ENCODE results near the gene ZNF592. TPM values are rescaled to one million over a fixed set of nuclear protein-coding genes. Genes with fewer than 3 reads are reported as not detected.
"Not testable (repeated sequence)": the region's sequence is repeated elsewhere in the genome, so short reads cannot be mapped to it uniquely, and the experiment has no call there.

The ZNF592 gene
- polyA plus RNA-seq, 1 donor: 24.3 TPM

GRCh38 chr15:84721371-84721770, 27.0 kb upstream of the ZNF592 start:
- Histone ChIP-seq H3K9me3 (ENCODE audit: control insufficient read depth, low read depth, low read length) (no peaks in the 10 kb centered on the region), H3K36me3 (ENCODE audit: control insufficient read depth, insufficient read depth, low read length) (no peaks in the 10 kb centered on the region), H3K27me3 (ENCODE audit: control insufficient read depth, insufficient read depth, low read length) (no peaks in the 10 kb centered on the region), H3K4me1 (ENCODE audit: control insufficient read depth, insufficient read depth, low read length) (no peaks in the 10 kb centered on the region), H3K4me3 (ENCODE audit: low read length) (no peak overlapping the region), H3K27ac (ENCODE audit: low read length) (no peak overlapping the region)
- WGBS (ENCODE audit: insufficient coverage, low lambda C conversion rate): no CpG with 5 or more reads among the region's 2 CpGs
- no peak for DNase-seq

DNA sequence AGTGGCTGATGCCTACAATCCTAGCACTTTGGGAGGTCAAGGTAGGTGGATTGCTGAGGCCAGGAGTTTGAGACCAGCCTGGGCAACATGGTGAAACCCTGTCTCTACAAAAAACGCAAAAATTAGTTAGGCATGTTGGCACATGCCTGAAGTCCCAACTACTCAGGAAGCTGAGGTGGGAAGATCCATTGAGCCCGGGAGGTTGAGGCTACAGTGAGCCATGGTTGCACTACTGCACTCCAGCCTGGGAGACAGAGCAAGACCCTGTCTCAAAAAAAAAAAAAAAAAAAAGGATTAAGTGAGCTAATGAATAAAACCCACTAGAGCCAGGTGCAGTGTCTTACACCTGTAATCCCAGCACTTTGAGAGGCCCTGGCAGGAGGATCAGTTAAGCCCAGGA, 25.8 kb upstream of the ZNF592 start:
- Histone ChIP-seq H3K4me3 (ENCODE audit: low read length) (no peak overlapping the region), H3K4me1 (ENCODE audit: control insufficient read depth, insufficient read depth, low read length) (no peaks in the 10 kb centered on the region), H3K36me3 (ENCODE audit: control insufficient read depth, insufficient read depth, low read length) (no peaks in the 10 kb centered on the region), H3K9me3 (ENCODE audit: control insufficient read depth, low read depth, low read length) (no peaks in the 10 kb centered on the region), H3K27me3 (ENCODE audit: control insufficient read depth, insufficient read depth, low read length) (no peaks in the 10 kb centered on the region), H3K27ac (ENCODE audit: low read length) (no peak overlapping the region)
- WGBS (ENCODE audit: insufficient coverage, low lambda C conversion rate): no CpG with 5 or more reads among the region's 2 CpGs
- DNase-seq: no peak

GRCh38 chr15:84725001-84725491, 23.3 kb upstream of the ZNF592 start:
- no peaks in the 10 kb centered on the region for H3K9me3 ChIP-seq (ENCODE audit: control insufficient read depth, low read depth, low read length)
- no peaks in the 10 kb centered on the region for H3K27me3 ChIP-seq (ENCODE audit: control insufficient read depth, insufficient read depth, low read length)
- no peak overlapping the region for H3K27ac ChIP-seq (ENCODE audit: low read length)
- H3K36me3 ChIP-seq (ENCODE audit: control insufficient read depth, insufficient read depth, low read length): no peaks in the 10 kb centered on the region
- no peak overlapping the region for H3K4me3 ChIP-seq (ENCODE audit: low read length)
- no CpG with 5 or more reads among the region's 1 CpG for WGBS (ENCODE audit: insufficient coverage, low lambda C conversion rate)
- H3K4me1 ChIP-seq (ENCODE audit: control insufficient read depth, insufficient read depth, low read length): no peaks in the 10 kb centered on the region
- no peak for DNase-seq

GRCh38 chr15:84727429-84727828, 21.0 kb upstream of the ZNF592 start:
- no peaks in the 10 kb centered on the region for H3K36me3 ChIP-seq (ENCODE audit: control insufficient read depth, insufficient read depth, low read length)
- no peaks in the 10 kb centered on the region for H3K27me3 ChIP-seq (ENCODE audit: control insufficient read depth, insufficient read depth, low read length)
- H3K9me3 ChIP-seq (ENCODE audit: control insufficient read depth, low read depth, low read length): no peaks in the 10 kb centered on the region
- no peak overlapping the region for H3K4me3 ChIP-seq (ENCODE audit: low read length)
- H3K4me1 ChIP-seq (ENCODE audit: control insufficient read depth, insufficient read depth, low read length): no peaks in the 10 kb centered on the region
- whole genome bisulfite sequencing (ENCODE audit: insufficient coverage, low lambda C conversion rate): no CpG with 5 or more reads among the region's 6 CpGs
- no peak overlapping the region for H3K27ac ChIP-seq (ENCODE audit: low read length)
- no peak for DNase-seq

GRCh38 chr15:84731774-84732173, 16.6 kb upstream of the ZNF592 start:
- Histone ChIP-seq H3K4me3 (ENCODE audit: low read length) (no peak overlapping the region), H3K9me3 (ENCODE audit: control insufficient read depth, low read depth, low read length) (no peaks in the 10 kb centered on the region), H3K27ac (ENCODE audit: low read length) (no peak overlapping the region), H3K36me3 (ENCODE audit: control insufficient read depth, insufficient read depth, low read length) (no peaks in the 10 kb centered on the region), H3K27me3 (ENCODE audit: control insufficient read depth, insufficient read depth, low read length) (no peaks in the 10 kb centered on the region), H3K4me1 (ENCODE audit: control insufficient read depth, insufficient read depth, low read length) (peaks cover 17% of the 10 kb centered on the region)
- DNase-seq: no peak

DNA sequence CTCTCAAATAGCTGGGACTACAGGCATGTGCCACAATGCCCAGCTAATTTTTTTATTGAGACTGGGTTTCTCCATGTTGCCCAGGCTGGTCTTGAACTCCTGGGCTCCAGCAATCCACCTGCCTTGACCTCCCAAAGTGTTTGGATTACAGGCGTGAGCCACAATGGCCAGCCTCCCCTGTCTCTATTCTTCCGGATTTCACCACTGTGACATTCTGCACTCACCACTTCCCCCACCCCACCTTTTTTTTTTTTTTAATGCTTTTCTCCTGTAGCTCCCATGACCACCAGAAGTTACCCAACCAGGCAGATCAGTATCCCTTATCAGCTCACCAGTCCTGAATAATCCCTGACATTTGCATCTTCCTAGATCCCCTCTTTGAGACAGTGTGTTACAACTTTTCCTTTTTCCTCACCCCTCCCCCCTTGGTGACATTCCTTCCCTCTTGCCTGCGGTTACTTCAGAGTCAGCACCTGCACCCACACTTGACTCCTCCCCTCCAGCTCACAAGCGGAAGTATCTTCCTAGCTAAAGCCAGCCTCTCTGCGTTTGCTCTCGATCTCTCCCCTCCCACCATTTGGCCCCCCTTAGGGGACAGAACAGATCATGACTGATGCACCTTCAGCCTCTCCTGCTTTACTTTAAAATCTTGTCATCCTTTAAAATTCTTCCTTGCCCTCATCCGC, 13.5 kb upstream of the ZNF592 start:
- H3K4me3 ChIP-seq (ENCODE audit: low read length): peak overlapping the region; percentile 23
- H3K4me1 ChIP-seq (ENCODE audit: control insufficient read depth, insufficient read depth, low read length): peaks cover 17% of the 10 kb centered on the region
- H3K9me3 ChIP-seq (ENCODE audit: control insufficient read depth, low read depth, low read length): no peaks in the 10 kb centered on the region
- peak overlapping the region; percentile 71 for H3K27ac ChIP-seq (ENCODE audit: low read length)
- H3K27me3 ChIP-seq (ENCODE audit: control insufficient read depth, insufficient read depth, low read length): no peaks in the 10 kb centered on the region
- no peaks in the 10 kb centered on the region for H3K36me3 ChIP-seq (ENCODE audit: control insufficient read depth, insufficient read depth, low read length)
- DNase-seq: peak; percentile 92 to 95
- 6% methylated on average over 3 of the region's 7 CpGs for WGBS (ENCODE audit: insufficient coverage, low lambda C conversion rate)

GRCh38 chr15:84735480-84736061, 12.8 kb upstream of the ZNF592 start:
- H3K27me3 ChIP-seq (ENCODE audit: control insufficient read depth, insufficient read depth, low read length); H3K9me3 ChIP-seq (ENCODE audit: control insufficient read depth, low read depth, low read length); H3K36me3 ChIP-seq (ENCODE audit: control insufficient read depth, insufficient read depth, low read length): not testable (repeated sequence)
- Histone ChIP-seq H3K27ac (ENCODE audit: low read length) (peak overlapping the region; percentile 71), H3K4me1 (ENCODE audit: control insufficient read depth, insufficient read depth, low read length) (peaks cover 23% of the 10 kb centered on the region), H3K4me3 (ENCODE audit: low read length) (peak overlapping the region; percentile 23)
- 33% methylated on average over 1 of the region's 9 CpGs for WGBS (ENCODE audit: insufficient coverage, low lambda C conversion rate)
- DNase-seq: peak in 1 of 2 donors; percentile 26

DNA sequence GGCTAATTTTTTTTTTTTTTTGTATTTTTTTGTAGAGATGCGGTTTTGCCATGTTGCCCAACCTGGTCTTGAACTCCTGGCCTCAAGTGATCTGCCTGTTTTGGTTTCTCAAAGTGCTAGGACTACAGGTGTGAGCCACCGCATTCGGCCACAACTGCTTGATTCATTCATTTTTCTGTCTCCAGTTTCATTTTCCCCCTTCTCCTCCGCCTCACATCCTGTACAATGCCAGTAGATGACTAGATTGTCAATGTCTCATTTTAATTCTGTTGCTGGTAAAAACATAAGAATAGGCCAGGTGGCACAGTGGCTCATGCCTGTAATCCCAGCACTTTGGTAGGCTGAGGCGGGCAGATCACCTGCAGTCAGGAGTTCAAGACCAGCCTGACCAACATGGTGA, 12.0 kb upstream of the ZNF592 start:
- peaks cover 29% of the 10 kb centered on the region for H3K4me1 ChIP-seq (ENCODE audit: control insufficient read depth, insufficient read depth, low read length)
- no peaks in the 10 kb centered on the region for H3K27me3 ChIP-seq (ENCODE audit: control insufficient read depth, insufficient read depth, low read length)
- WGBS (ENCODE audit: insufficient coverage, low lambda C conversion rate): 100% methylated on average over 1 of the region's 5 CpGs
- H3K9me3 ChIP-seq (ENCODE audit: control insufficient read depth, low read depth, low read length): no peaks in the 10 kb centered on the region
- no peak overlapping the region for H3K4me3 ChIP-seq (ENCODE audit: low read length)
- H3K36me3 ChIP-seq (ENCODE audit: control insufficient read depth, insufficient read depth, low read length): no peaks in the 10 kb centered on the region
- H3K27ac ChIP-seq (ENCODE audit: low read length): no peak overlapping the region
- no peak for DNase-seq

DNA sequence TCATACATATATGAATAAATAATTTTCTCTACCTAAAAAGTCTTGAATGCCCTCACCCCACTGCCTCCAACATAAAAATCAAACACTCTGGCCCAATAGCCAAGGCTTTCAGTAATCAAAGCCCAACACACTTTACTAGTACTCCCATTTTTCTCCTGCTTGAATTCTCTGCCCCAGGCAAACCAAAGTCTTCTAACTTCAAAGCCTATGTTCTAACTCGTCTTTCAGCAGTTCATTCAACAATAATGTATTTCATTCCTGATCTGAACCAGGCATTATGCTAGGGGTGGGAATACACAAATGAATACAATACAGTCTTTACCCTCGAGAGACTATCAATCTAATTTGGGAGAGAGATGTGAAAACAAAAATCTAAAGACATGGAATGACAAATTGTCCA, 11.4 kb upstream of the ZNF592 start:
- WGBS (ENCODE audit: insufficient coverage, low lambda C conversion rate): 86% methylated on average over 1 of the region's 2 CpGs
- H3K4me1 ChIP-seq (ENCODE audit: control insufficient read depth, insufficient read depth, low read length): peaks cover 32% of the 10 kb centered on the region
- no peaks in the 10 kb centered on the region for H3K27me3 ChIP-seq (ENCODE audit: control insufficient read depth, insufficient read depth, low read length)
- no peak overlapping the region for H3K27ac ChIP-seq (ENCODE audit: low read length)
- H3K9me3 ChIP-seq (ENCODE audit: control insufficient read depth, low read depth, low read length): no peaks in the 10 kb centered on the region
- H3K36me3 ChIP-seq (ENCODE audit: control insufficient read depth, insufficient read depth, low read length): no peaks in the 10 kb centered on the region
- H3K4me3 ChIP-seq (ENCODE audit: low read length): no peak overlapping the region
- no peak for DNase-seq

GRCh38 chr15:84740691-84741090, 7.7 kb upstream of the ZNF592 start:
- H3K27me3 ChIP-seq (ENCODE audit: control insufficient read depth, insufficient read depth, low read length): no peaks in the 10 kb centered on the region
- no peak for DNase-seq
- no peaks in the 10 kb centered on the region for H3K9me3 ChIP-seq (ENCODE audit: control insufficient read depth, low read depth, low read length)
- no peak overlapping the region for H3K4me3 ChIP-seq (ENCODE audit: low read length)
- H3K27ac ChIP-seq (ENCODE audit: low read length): peak overlapping the region; percentile 81
- WGBS (ENCODE audit: insufficient coverage, low lambda C conversion rate): no CpG with 5 or more reads among the region's 4 CpGs
- no peaks in the 10 kb centered on the region for H3K36me3 ChIP-seq (ENCODE audit: control insufficient read depth, insufficient read depth, low read length)
- peaks cover 15% of the 10 kb centered on the region for H3K4me1 ChIP-seq (ENCODE audit: control insufficient read depth, insufficient read depth, low read length)

DNA sequence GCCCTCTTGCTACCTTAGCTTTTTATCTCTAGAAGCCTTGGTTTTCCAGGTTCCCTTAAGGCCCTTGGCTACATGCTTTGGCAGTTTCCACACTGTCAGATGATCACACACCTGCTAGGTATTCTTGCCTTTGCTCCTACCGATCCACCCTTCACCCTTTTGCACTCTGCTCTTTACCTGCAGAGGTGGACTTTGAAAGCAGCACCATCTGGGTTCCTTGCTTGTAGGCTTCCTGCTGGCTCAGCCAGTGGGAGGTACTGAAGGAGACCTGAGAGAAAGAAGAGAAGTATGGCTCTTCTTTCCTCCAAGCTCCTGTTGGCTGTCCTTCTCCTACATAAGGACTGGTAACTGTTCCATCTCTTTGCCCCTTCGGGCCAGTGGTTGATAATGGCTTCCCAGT, 7.3 kb upstream of the ZNF592 start:
- Histone ChIP-seq H3K4me1 (ENCODE audit: control insufficient read depth, insufficient read depth, low read length) (peaks cover 17% of the 10 kb centered on the region), H3K4me3 (ENCODE audit: low read length) (no peak overlapping the region), H3K27ac (ENCODE audit: low read length) (peak overlapping the region; percentile 81), H3K27me3 (ENCODE audit: control insufficient read depth, insufficient read depth, low read length) (no peaks in the 10 kb centered on the region), H3K36me3 (ENCODE audit: control insufficient read depth, insufficient read depth, low read length) (no peaks in the 10 kb centered on the region), H3K9me3 (ENCODE audit: control insufficient read depth, low read depth, low read length) (no peaks in the 10 kb centered on the region)
- no CpG with 5 or more reads among the region's 2 CpGs for WGBS (ENCODE audit: insufficient coverage, low lambda C conversion rate)
- peak; percentile 93 to 97 for DNase-seq
